Measurements from ENCODE around the gene RTL10. TPM values are rescaled to one million over a fixed set of nuclear protein-coding genes. Genes with fewer than 3 reads are reported as not detected.
A peak's percentile ranks its signal among the peaks of the same experiment; 100 is the strongest.

Gene RTL10
- total RNA-seq, 1 experiment from 2014 or later = 26.7 TPM

GRCh38 chr22:19871023-19871844 lies 16.6 kb upstream of the RTL10 start:
- DNase-seq (ENCODE audit: low read depth, low spot score) (no peak), ATAC-seq (no peak)
- H3K27me3 ChIP-seq (ENCODE audit: control insufficient read depth, insufficient read depth, low read length) = no peaks in the 10 kb centered on the region
- ChIA-PET POLR2A (no interaction called here), CTCF (no interaction called here)
- H3K27ac ChIP-seq (ENCODE audit: low read length) = 0 out of 2 replicates have a peak overlapping the region, but pooled peaks have one; percentile 44
- no peak overlapping the region for H3K4me3 ChIP-seq (ENCODE audit: low read depth in 2 of 2, low read length in 2 of 2)
- in situ Hi-C loops (cut with HindIII; ENCODE audit: low pct_unique_long_range_greater_than_20kb, low sequenced_read_pairs) (no loop called here), intact Hi-C loops (cut with micrococcal nuclease; ENCODE audit: unreplicated experiment) (no loop called here)
- peaks cover 37% of the 10 kb centered on the region for H3K4me1 ChIP-seq (ENCODE audit: control insufficient read depth, insufficient read depth, low read length)
- H3K36me3 ChIP-seq (ENCODE audit: control insufficient read depth, insufficient read depth, low read length) = no peaks in the 10 kb centered on the region
- TF ChIP-seq POLR2AphosphoS5 (IDR thresholded peaks at IDR 0.05; ENCODE audit: low read depth, low read length) = no peak
- TF ChIP-seq REST (IDR thresholded peaks at IDR 0.05; ENCODE audit: insufficient read depth in 1 of 2, low read depth in 2 of 2, low read length in 1 of 2) = no peak
- no peak for TF ChIP-seq CTCF (IDR thresholded peaks at IDR 0.05)
- TF ChIP-seq TCF7L2 (IDR thresholded peaks at IDR 0.05; ENCODE audit: low read depth, low read length) = no peak
- no peak for TF ChIP-seq SIN3A (IDR thresholded peaks at IDR 0.05; ENCODE audit: borderline replicate concordance, insufficient read depth, low read depth, low read length)
- no peaks in the 10 kb centered on the region for H3K9me3 ChIP-seq (ENCODE audit: control insufficient read depth, insufficient read depth, low read depth, low read length)
- no TSS peak for BruUV-seq (replicated peaks)

GRCh38 chr22:19870153-19871022 lies 15.7 kb upstream of the RTL10 start:
- intact Hi-C loops (cut with micrococcal nuclease; ENCODE audit: unreplicated experiment) = no loop called here
- CTCF ChIA-PET = no interaction called here
- Histone ChIP-seq H3K4me3 (ENCODE audit: low read depth in 2 of 2, low read length in 2 of 2) (no peak overlapping the region), H3K27me3 (ENCODE audit: control insufficient read depth, insufficient read depth, low read length) (no peaks in the 10 kb centered on the region), H3K36me3 (ENCODE audit: control insufficient read depth, insufficient read depth, low read length) (no peaks in the 10 kb centered on the region), H3K9me3 (ENCODE audit: control insufficient read depth, insufficient read depth, low read depth, low read length) (no peaks in the 10 kb centered on the region), H3K27ac (ENCODE audit: low read length) (peak overlapping the region; percentile 44; the same call in 1 of the 2 replicates), H3K4me1 (ENCODE audit: control insufficient read depth, insufficient read depth, low read length) (peaks cover 28% of the 10 kb centered on the region)
- ATAC-seq (no peak), DNase-seq (ENCODE audit: low read depth, low spot score) (no peak)
- BruUV-seq (replicated peaks) = no TSS peak
- TF ChIP-seq SIN3A (IDR thresholded peaks at IDR 0.05; ENCODE audit: borderline replicate concordance, insufficient read depth, low read depth, low read length) (no peak), CTCF (IDR thresholded peaks at IDR 0.05) (no peak), TCF7L2 (IDR thresholded peaks at IDR 0.05; ENCODE audit: low read depth, low read length) (no peak), POLR2AphosphoS5 (IDR thresholded peaks at IDR 0.05; ENCODE audit: low read depth, low read length) (no peak), REST (IDR thresholded peaks at IDR 0.05; ENCODE audit: insufficient read depth in 1 of 2, low read depth in 2 of 2, low read length in 1 of 2) (no peak)
- POLR2A ChIA-PET = no interaction called here
- in situ Hi-C loops (cut with HindIII; ENCODE audit: low pct_unique_long_range_greater_than_20kb, low sequenced_read_pairs) = no loop called here
